Measurements from ENCODE around the gene TMEM125.

Gene TMEM125

DNA sequence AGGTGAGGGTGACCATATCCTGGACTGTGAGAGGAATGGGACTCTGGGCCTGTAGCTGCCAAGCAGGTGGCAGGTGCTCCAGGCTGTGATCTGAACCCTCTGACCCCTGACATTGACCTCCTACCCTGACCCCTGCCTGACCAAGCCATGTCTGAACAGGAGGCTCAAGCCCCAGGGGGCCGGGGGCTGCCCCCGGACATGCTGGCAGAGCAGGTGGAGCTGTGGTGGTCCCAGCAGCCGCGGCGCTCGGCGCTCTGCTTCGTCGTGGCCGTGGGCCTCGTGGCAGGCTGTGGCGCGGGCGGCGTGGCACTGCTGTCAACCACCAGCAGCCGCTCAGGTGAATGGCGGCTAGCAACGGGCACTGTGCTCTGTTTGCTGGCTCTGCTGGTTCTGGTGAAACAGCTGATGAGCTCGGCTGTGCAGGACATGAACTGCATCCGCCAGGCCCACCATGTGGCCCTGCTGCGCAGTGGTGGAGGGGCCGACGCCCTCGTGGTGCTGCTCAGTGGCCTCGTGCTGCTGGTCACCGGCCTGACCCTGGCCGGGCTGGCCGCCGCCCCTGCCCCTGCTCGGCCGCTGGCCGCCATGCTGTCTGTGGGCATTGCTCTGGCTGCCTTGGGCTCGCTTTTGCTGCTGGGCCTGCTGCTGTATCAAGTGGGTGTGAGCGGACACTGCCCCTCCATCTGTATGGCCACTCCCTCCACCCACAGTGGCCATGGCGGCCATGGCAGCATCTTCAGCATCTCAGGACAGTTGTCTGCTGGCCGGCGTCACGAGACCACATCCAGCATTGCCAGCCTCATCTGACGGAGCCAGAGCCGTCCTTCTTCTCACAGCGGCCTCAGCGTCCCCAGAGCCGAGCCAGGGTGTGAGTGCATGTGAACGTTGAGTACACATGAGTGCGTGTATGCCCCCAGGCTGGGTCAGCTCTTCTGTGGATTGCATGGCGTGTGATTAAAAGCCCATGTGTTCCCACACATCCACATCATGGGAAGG, 3.1 kb downstream of the TMEM125 start:
- peaks cover 22 to 24% of the 10 kb centered on the region in 2 donors for H3K4me1 Mint-ChIP-seq (ENCODE audit: low read depth in 2 of 2)
- DNase-seq (no peak), ATAC-seq (replicated peaks) (no peak)
- peaks cover 4% of the 10 kb centered on the region for H3K36me3 Mint-ChIP-seq (ENCODE audit: insufficient read depth)
- H3K4me3 Mint-ChIP-seq, result no peak overlapping the region
- H3K27ac Mint-ChIP-seq, result no peak overlapping the region
- H3K9me3 Mint-ChIP-seq, result no peaks in the 10 kb centered on the region
- peaks cover 36 to 56% of the 10 kb centered on the region in 2 donors for H3K27me3 Mint-ChIP-seq

DNA sequence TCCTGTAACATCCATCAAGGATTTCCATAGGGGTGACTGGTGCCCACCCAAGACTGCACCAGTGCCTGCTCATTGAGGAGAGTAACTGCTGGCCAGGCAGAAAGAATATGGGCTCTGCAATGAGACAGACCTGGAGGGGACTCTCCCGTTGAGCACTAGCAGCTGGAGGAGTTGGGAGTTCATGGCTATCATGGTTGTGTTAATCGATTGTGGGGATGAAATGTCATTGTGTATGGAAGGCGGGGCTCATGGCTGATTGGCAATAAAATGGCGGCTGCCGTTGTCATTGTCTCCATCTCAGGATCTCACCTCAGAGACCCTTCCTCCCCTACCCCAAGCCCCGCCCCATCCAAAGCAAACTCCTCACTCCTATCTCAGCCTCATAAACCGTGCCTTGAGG, 3.9 kb downstream of the TMEM125 start:
- ATAC-seq (replicated peaks), result no peak
- H3K9me3 Mint-ChIP-seq, result no peaks in the 10 kb centered on the region
- no peak for DNase-seq
- no peak overlapping the region for H3K27ac Mint-ChIP-seq
- peaks cover 36 to 55% of the 10 kb centered on the region in 2 donors for H3K27me3 Mint-ChIP-seq
- H3K4me1 Mint-ChIP-seq (ENCODE audit: low read depth in 2 of 2), result peaks cover 22 to 24% of the 10 kb centered on the region in 2 donors
- peaks cover 4% of the 10 kb centered on the region for H3K36me3 Mint-ChIP-seq (ENCODE audit: insufficient read depth)
- H3K4me3 Mint-ChIP-seq, result no peak overlapping the region

DNA sequence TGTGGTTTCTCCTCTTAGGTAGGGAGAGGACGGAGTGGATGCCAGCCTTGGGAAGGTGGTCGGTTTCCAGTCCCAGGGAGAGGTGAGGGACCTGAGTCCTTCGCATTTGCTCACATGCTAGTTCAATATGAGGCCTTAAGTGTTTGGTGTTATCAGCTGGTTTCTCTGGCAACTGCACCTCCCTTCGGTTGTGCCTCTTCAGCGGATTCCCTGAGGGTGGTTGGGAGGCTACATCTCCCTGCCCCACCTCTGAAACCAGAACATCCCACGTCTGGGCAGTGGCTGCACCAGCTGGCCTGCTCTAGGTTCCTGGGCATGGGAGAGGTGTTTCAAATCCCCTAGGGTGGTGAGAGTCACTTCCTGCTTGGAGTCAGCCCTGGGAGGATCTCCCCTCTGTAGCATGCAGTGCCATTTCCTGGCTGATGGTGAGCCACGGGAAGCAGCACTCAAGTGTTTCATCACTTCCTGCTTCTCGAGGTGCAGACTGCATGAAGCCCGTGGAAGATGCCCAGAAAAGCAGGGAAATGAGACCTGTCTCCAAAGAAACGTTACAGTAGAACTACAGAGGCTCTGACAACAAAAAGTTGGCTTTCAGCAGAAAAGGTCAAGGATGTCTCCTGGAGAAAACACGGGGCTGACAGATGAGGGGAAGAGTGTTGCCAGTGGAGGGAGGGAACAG, 4.5 kb downstream of the TMEM125 start:
- Mint-ChIP-seq H3K36me3 (ENCODE audit: insufficient read depth) (peaks cover 4% of the 10 kb centered on the region), H3K4me1 (ENCODE audit: low read depth in 2 of 2) (peaks cover 22 to 24% of the 10 kb centered on the region in 2 donors), H3K27ac (peak overlapping the region in 1 of 2 donors; percentile 82), H3K9me3 (no peaks in the 10 kb centered on the region), H3K4me3 (peak overlapping the region; percentile 23 to 63), H3K27me3 (peaks cover 36 to 50% of the 10 kb centered on the region in 2 donors)
- DNase-seq (no peak), ATAC-seq (replicated peaks) (peak; percentile 68)

DNA sequence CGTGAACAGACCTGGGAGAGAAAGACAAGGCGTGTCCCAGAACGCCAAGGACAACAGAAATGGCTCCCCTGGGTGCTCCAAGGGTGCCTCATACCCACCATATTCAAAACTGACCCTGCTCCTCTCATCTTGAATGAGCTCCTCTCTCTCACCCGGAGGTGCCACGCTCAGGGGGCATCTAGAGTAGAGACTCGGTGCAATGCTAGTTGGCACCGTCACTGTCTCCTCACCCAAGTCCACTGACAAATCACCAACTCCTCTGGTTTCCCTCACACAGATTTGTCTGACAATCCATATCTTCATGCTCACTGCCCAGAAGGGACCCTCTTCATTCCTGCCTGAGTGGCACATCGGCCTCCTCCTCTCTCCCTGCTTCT, 5.0 kb downstream of the TMEM125 start:
- H3K27me3 Mint-ChIP-seq, result peaks cover 32 to 49% of the 10 kb centered on the region in 2 donors
- DNase-seq, result no peak

DNA sequence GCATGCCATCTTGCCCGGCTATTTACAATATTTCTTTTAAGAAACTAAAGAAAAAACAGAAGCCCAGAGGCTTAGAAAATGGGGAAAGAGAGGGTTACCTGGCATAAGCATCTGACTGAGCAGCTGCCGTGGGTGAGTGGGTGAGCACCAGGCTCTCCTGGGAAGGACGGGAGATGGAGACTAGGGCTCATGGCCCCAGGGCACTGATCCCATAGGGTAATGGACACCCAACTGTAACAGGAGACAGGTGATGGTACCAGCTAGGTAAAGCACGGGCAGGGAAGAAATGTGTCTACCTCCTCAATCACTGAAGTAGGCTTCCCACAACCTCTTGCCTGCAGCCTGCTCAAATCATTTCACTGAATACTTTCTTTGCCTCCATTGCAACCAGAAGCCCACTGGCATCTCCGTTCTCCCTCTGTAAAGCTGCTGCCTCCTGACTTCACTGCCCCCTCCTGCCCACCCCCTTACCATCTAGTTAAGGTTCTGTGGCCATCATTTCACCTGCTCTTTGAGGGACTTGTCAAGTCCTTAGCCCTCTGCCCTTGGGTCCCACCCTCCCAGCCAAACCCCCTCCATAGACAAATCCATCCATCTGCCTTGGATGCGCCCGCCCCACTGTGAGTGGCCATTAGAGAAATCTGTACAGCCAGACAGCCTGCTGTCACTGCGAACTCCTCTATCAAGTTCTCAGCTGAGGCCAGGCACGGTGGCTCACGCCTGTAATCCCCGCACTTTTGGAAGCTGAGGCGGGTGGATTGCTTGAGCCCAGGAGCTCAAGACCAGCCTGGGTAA, 6.2 kb downstream of the TMEM125 start:
- no peak for DNase-seq
- H3K36me3 Mint-ChIP-seq (ENCODE audit: insufficient read depth), result peaks cover 4% of the 10 kb centered on the region
- peak overlapping the region in 1 of 2 donors; percentile 38 for H3K27ac Mint-ChIP-seq
- H3K4me1 Mint-ChIP-seq (ENCODE audit: low read depth in 2 of 2), result peaks cover 12% of the 10 kb centered on the region in 2 donors
- peaks cover 26 to 49% of the 10 kb centered on the region in 2 donors for H3K27me3 Mint-ChIP-seq
- no peaks in the 10 kb centered on the region for H3K9me3 Mint-ChIP-seq
- no peak overlapping the region for H3K4me3 Mint-ChIP-seq
- ATAC-seq (replicated peaks), result no peak

More for the DNA sequence above, 5.0 kb downstream of the TMEM125 start:
- Mint-ChIP-seq H3K4me3 (peak overlapping the region; percentile 23 to 63), H3K9me3 (no peaks in the 10 kb centered on the region), H3K36me3 (ENCODE audit: insufficient read depth) (peaks cover 4% of the 10 kb centered on the region), H3K27ac (peak overlapping the region in 1 of 2 donors; percentile 82), H3K4me1 (ENCODE audit: low read depth in 2 of 2) (peaks cover 22 to 24% of the 10 kb centered on the region in 2 donors)
- no peak for ATAC-seq (replicated peaks)

DNA sequence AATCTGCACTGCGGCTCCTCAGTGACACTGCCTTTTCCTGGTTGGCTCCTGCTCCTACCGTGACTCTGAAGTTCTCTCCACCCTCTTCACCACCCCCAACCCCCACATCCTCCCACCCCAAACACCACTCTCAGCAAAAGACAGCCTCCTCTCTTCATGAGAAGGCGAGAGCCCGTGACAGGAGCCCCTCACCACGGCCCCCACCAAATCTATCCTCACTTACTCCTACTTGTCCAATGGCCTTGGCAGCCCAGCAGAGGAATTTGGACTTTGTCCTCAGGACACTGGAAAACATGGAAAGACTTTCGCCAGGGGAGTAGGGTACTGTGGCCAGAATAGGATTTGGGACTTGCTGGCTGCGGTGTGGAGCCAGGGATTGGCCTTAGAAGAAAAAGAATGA, 6.9 kb downstream of the TMEM125 start:
- Mint-ChIP-seq H3K27ac (peak overlapping the region in 1 of 2 donors; percentile 38), H3K9me3 (no peaks in the 10 kb centered on the region), H3K36me3 (ENCODE audit: insufficient read depth) (peaks cover 4% of the 10 kb centered on the region), H3K27me3 (peaks cover 20 to 45% of the 10 kb centered on the region in 2 donors), H3K4me3 (no peak overlapping the region), H3K4me1 (ENCODE audit: low read depth in 2 of 2) (peaks cover 7 to 11% of the 10 kb centered on the region in 2 donors)
- ATAC-seq (replicated peaks) (no peak), DNase-seq (no peak)

DNA sequence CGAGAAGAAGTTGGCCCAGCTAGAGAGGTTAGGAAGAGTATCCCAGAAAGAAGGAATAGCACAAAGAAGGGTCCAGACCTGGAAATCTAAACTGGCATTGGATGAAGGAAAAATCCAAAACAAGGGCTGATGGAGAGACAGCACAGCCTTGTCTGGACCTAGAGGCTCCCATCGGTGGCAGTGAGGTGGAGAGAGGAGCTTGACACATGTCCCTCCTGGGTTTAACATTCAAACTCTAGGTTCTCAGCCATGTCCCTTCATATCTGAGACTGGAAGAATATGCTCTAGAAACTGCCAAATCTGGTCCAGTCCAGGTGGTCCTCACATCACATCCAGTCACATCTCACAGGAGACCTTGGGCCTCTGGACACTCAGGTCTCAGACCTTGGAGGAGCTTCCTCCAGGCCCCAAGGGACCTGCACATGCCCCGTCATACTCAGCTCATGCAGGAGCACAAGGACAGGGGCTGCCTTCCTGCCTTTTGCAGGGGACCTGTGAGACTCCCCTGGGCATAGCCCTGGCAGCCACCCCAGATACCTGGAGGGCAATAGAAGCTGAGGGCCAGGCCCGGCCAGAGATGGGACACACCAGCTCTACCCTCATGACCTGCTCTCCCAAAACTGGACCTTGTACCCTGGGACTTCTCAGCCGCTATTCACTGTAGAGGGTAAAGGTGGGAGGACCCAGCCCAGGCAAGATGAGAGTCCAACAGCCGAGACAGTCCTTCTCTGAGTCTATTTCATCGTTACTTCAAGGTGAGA, 7.5 kb downstream of the TMEM125 start:
- Mint-ChIP-seq H3K27me3 (peaks cover 18 to 39% of the 10 kb centered on the region in 2 donors), H3K9me3 (no peaks in the 10 kb centered on the region), H3K4me3 (no peak overlapping the region), H3K27ac (no peak overlapping the region), H3K4me1 (ENCODE audit: low read depth in 2 of 2) (peaks cover 7 to 11% of the 10 kb centered on the region in 2 donors), H3K36me3 (ENCODE audit: insufficient read depth) (peaks cover 4% of the 10 kb centered on the region)
- ATAC-seq (replicated peaks) (no peak), DNase-seq (no peak)

DNA sequence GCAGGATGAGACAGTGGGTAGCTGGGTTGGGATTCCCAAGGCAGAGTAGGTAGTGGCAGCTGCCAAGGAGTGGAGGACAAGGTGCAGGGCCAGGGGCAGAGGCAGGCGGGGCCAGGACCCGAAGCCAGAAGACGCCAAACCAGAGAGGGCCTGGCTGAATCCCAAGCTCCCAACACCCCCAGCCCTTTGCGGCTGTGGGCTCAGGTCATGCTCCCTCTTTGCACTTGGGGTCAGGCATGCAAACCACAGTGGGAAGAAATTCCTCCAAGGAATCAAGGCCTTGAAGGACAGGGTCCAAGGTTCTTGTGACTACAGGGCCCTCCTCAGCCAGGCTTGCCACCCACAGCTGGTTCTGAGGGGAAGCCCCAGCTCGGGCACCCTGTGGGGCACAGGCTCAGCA, 9.4 kb downstream of the TMEM125 start:
- Mint-ChIP-seq H3K27me3 (peaks cover 19 to 38% of the 10 kb centered on the region in 2 donors), H3K4me3 (no peak overlapping the region), H3K4me1 (ENCODE audit: low read depth in 2 of 2) (peaks cover 7 to 11% of the 10 kb centered on the region in 2 donors), H3K9me3 (no peaks in the 10 kb centered on the region), H3K36me3 (ENCODE audit: insufficient read depth) (peaks cover 4% of the 10 kb centered on the region), H3K27ac (no peak overlapping the region)
- no peak for ATAC-seq (replicated peaks)
- no peak for DNase-seq

DNA sequence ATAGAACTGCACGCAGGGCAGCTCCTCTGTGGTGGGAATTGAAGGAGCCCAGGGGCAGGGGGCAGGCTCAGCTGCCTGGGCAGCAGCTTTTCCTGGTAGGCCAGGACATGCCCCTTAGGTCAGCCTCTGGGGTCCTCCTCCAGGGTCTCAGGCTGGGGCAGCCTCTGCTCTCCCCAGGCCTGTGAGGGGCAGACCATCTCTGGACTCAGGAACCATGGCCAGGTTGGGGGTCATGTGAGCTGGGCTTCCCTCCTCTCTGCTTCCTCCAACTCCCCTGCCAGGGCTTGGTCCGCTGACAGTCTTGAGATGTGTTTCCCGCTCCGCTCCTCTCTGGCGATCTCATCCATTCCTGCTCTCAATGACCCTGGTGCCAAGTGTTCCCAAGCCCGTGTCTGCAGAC, 9.9 kb downstream of the TMEM125 start:
- DNase-seq (no peak), ATAC-seq (replicated peaks) (no peak)
- Mint-ChIP-seq H3K27ac (no peak overlapping the region), H3K4me1 (ENCODE audit: low read depth in 2 of 2) (peaks cover 4 to 6% of the 10 kb centered on the region in 2 donors), H3K36me3 (ENCODE audit: insufficient read depth) (no peaks in the 10 kb centered on the region), H3K4me3 (no peak overlapping the region), H3K27me3 (peaks cover 19 to 38% of the 10 kb centered on the region in 2 donors), H3K9me3 (no peaks in the 10 kb centered on the region)

DNA sequence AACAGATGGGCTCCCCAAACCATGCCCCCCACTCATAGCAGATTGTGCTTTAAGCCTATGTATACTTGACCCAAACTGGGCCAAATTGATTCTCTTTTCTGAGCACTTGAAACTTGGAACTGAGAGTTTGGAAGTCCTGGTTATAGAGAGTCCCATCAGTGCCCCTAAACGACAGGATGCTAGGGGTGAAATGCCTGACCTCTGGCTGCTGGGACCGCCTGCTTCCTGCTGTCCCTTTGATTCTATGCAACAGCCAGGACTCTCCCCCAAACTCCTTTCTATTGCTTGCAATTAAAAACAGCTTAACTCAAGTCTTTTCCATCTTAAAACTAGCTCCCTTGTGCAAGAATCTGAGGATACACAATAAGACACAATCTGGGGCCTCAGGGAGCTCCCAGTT, 10.9 kb downstream of the TMEM125 start:
- Mint-ChIP-seq H3K36me3 (ENCODE audit: insufficient read depth) (no peaks in the 10 kb centered on the region), H3K27me3 (peaks cover 19 to 38% of the 10 kb centered on the region in 2 donors), H3K4me1 (ENCODE audit: low read depth in 2 of 2) (peaks cover 0 to 4% of the 10 kb centered on the region in 2 donors), H3K4me3 (no peak overlapping the region), H3K9me3 (no peaks in the 10 kb centered on the region), H3K27ac (peak overlapping the region in 1 of 2 donors; percentile 15)
- ATAC-seq (replicated peaks), result no peak
- no peak for DNase-seq

DNA sequence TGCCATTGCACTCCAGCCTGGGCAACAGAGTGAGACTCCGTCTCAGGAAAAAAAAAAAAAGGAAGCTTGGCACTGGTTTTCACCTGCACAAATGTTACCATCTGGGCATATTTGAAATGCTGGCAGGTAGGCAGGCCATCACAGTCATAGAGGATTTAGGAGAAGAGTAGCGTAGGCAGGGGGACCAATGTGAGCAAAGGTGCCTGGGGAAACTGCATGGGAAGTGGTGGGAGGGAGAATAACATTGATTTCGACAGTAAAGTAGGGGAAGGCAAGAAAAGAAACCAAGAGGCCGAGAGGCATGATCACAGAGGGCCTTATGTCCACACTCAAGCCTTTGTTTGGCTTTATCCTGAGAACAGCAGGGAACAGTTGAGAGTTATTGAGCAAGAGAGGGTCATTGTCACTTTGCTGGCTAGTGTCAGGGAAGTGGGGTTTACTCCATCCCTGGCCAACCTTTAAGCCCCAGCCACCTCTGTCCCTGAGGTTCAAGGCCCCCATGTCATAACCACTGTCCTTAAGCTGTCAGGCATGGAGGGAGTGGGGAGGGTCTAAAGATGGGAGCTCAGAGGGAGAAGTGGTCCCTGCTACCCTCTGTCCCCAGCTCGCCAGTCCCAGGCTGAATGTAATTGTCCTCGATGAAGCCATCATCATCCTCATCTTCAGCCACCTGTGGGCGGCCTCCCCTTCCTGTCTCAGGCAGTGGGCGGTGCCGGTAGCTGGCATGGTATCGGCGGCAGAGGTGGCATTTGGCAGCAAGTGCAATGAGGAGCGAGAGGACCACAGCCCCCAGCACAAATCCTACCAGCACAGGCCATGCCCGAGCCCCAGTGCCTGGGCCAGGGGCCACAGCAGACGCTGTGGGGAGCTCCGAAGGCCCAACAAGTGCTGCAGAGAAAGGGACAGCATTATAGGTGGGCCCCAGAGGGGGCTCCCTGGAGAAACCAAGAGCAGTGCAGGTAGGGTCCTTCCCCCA, 12.7 kb downstream of the TMEM125 start:
- peaks cover 25% of the 10 kb centered on the region in 2 donors for H3K27me3 Mint-ChIP-seq
- H3K4me3 Mint-ChIP-seq, result no peak overlapping the region
- H3K4me1 Mint-ChIP-seq (ENCODE audit: low read depth in 2 of 2), result peaks cover 0 to 4% of the 10 kb centered on the region in 2 donors

DNA sequence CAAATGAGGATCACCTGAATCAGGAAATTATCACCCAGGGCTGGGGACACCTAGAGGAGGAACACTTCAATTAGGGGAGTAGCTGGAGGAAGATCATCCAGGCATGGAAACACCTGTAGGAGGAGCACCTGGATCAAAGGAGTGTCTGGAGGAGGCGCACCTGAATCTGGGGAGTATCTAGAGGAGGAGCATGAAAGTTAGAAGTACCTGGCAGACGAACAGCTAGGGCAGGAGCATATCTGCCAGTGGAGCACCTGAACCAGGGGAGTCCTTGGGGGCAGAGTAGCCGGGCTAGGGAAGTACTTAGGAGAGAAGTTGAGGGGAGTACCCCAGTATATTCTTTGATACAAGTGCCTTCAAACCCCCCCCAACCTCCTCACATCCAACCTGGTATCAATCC, 14.3 kb downstream of the TMEM125 start:
- ATAC-seq (replicated peaks) (no peak), DNase-seq (no peak)
- H3K27me3 Mint-ChIP-seq, result peaks cover 20 to 26% of the 10 kb centered on the region in 2 donors
- H3K9me3 Mint-ChIP-seq, result no peaks in the 10 kb centered on the region
- H3K4me1 Mint-ChIP-seq (ENCODE audit: low read depth in 2 of 2), result peaks cover 0 to 4% of the 10 kb centered on the region in 2 donors
- H3K4me3 Mint-ChIP-seq, result no peak overlapping the region
- H3K36me3 Mint-ChIP-seq (ENCODE audit: insufficient read depth), result no peaks in the 10 kb centered on the region
- no peak overlapping the region for H3K27ac Mint-ChIP-seq

More for the DNA sequence above, 12.7 kb downstream of the TMEM125 start:
- no peak overlapping the region for H3K27ac Mint-ChIP-seq
- DNase-seq, result no peak
- H3K9me3 Mint-ChIP-seq, result no peaks in the 10 kb centered on the region
- ATAC-seq (replicated peaks), result no peak
- H3K36me3 Mint-ChIP-seq (ENCODE audit: insufficient read depth), result no peaks in the 10 kb centered on the region

Measured in effector memory CD8-positive, alpha-beta T cell (primary cell).